ENCODE results near the gene PRKCQ. TPM values are rescaled to one million over a fixed set of nuclear protein-coding genes. Genes with fewer than 3 reads are reported as not detected.
A peak's percentile ranks its signal among the peaks of the same experiment; 100 is the strongest.
"Not testable (repeated sequence)": the region's sequence is repeated elsewhere in the genome, so short reads cannot be mapped to it uniquely, and the experiment has no call there.

The PRKCQ gene
- total RNA-seq, 3 donors from 2014 or later, result 1.5 to 2.2 (median 1.6) TPM

- ATAC-seq (no peak), DNase-seq (no peak)
- intact Hi-C loops (cut with DNase I, micrococcal nuclease), result no loop called here
- no peaks in the 10 kb centered on the region for H3K36me3 ChIP-seq (ENCODE audit: low read depth)
- no peaks in the 10 kb centered on the region for H3K9me3 ChIP-seq
- TF ChIP-seq CTCF (IDR thresholded peaks at IDR 0.05), result no peak
- H3K4me1 ChIP-seq (ENCODE audit: low read depth), result peaks cover 7% of the 10 kb centered on the region
- no peak overlapping the region for H3K4me3 ChIP-seq
These were observed 105.2 kb downstream of the PRKCQ start for GRCh38 chr10:6474871-6475270.

GRCh38 chr10:6473901-6474370 lies 106.1 kb downstream of the PRKCQ start:
- no peak for DNase-seq
- TF ChIP-seq CTCF (IDR thresholded peaks at IDR 0.05), result no peak
- H3K4me3 ChIP-seq, result no peak overlapping the region
- no peaks in the 10 kb centered on the region for H3K36me3 ChIP-seq (ENCODE audit: low read depth)
- intact Hi-C loops (cut with DNase I, micrococcal nuclease), result no loop called here
- no peaks in the 10 kb centered on the region for H3K9me3 ChIP-seq
- ATAC-seq, result peak; percentile 69
- H3K4me1 ChIP-seq (ENCODE audit: low read depth), result peaks cover 7% of the 10 kb centered on the region

GRCh38 chr10:6473430-6473829 lies 106.6 kb downstream of the PRKCQ start:
- intact Hi-C loops (cut with DNase I, micrococcal nuclease), result no loop called here
- Histone ChIP-seq H3K36me3 (ENCODE audit: low read depth) (no peaks in the 10 kb centered on the region), H3K4me3 (no peak overlapping the region), H3K4me1 (ENCODE audit: low read depth) (peaks cover 7% of the 10 kb centered on the region), H3K9me3 (no peaks in the 10 kb centered on the region)
- DNase-seq (peak in 1 of 3 donors; percentile 34), ATAC-seq (peak; percentile 45)
- TF ChIP-seq CTCF (IDR thresholded peaks at IDR 0.05), result no peak

GRCh38 chr10:6472710-6473005 lies 107.4 kb downstream of the PRKCQ start:
- DNase-seq; ATAC-seq; H3K4me1 ChIP-seq (ENCODE audit: low read depth); H3K9me3 ChIP-seq; intact Hi-C loops (cut with DNase I, micrococcal nuclease); H3K4me3 ChIP-seq; H3K36me3 ChIP-seq (ENCODE audit: low read depth): not testable (repeated sequence)

GRCh38 chr10:6470894-6471618 lies 109.0 kb downstream of the PRKCQ start:
- no peak for ATAC-seq
- Histone ChIP-seq H3K36me3 (ENCODE audit: low read depth) (no peaks in the 10 kb centered on the region), H3K4me1 (ENCODE audit: low read depth) (peaks cover 12% of the 10 kb centered on the region), H3K9me3 (no peaks in the 10 kb centered on the region), H3K4me3 (no peak overlapping the region)
- TF ChIP-seq CTCF (IDR thresholded peaks at IDR 0.05), result no peak
- intact Hi-C loops (cut with DNase I, micrococcal nuclease), result no loop called here
- no peak for DNase-seq

GRCh38 chr10:6469661-6470060 lies 110.4 kb downstream of the PRKCQ start:
- Histone ChIP-seq H3K4me1 (ENCODE audit: low read depth) (peaks cover 12% of the 10 kb centered on the region), H3K36me3 (ENCODE audit: low read depth) (no peaks in the 10 kb centered on the region), H3K9me3 (no peaks in the 10 kb centered on the region), H3K4me3 (no peak overlapping the region)
- intact Hi-C loops (cut with DNase I, micrococcal nuclease), result no loop called here
- ATAC-seq (no peak), DNase-seq (no peak)
- TF ChIP-seq CTCF (IDR thresholded peaks at IDR 0.05), result no peak
